NK-92 (cell line): ENCODE results near the gene TM4SF1.
"Not testable (repeated sequence)": the region's sequence is repeated elsewhere in the genome, so short reads cannot be mapped to it uniquely, and the experiment has no call there.

ENCODE experiments used
- DNase-seq: peaks from one replicate; lab custom pipeline; 2025; ENCODE audit not compliant: unreplicated experiment; lab: John Stamatoyannopoulos, UW

The TM4SF1 gene

GRCh38 chr3:149395107-149396089 lies 17.9 kb upstream of the TM4SF1 start:
- no peak for DNase-seq

GRCh38 chr3:149393345-149394160 lies 16.1 kb upstream of the TM4SF1 start:
- no peak for DNase-seq

GRCh38 chr3:149391960-149392359 lies 14.5 kb upstream of the TM4SF1 start:
- DNase-seq = no peak

- no peak for DNase-seq
Measured at GRCh38 chr3:149390772-149391212, 13.3 kb upstream of the TM4SF1 start.

GRCh38 chr3:149390294-149390693 lies 12.8 kb upstream of the TM4SF1 start:
- DNase-seq = no peak

GRCh38 chr3:149388531-149389417 lies 11.3 kb upstream of the TM4SF1 start:
- no peak for DNase-seq

- no peak for DNase-seq
Measured at GRCh38 chr3:149388001-149388440, 10.6 kb upstream of the TM4SF1 start.

GRCh38 chr3:149386299-149386606 lies 8.8 kb upstream of the TM4SF1 start:
- DNase-seq = no peak

- no peak for DNase-seq
Measured at GRCh38 chr3:149385617-149386298, 8.3 kb upstream of the TM4SF1 start.

GRCh38 chr3:149384911-149385321 lies 7.5 kb upstream of the TM4SF1 start:
- DNase-seq = no peak

GRCh38 chr3:149384167-149384566 lies 6.7 kb upstream of the TM4SF1 start:
- DNase-seq = no peak

GRCh38 chr3:149383703-149384102 lies 6.3 kb upstream of the TM4SF1 start:
- no peak for DNase-seq

GRCh38 chr3:149382518-149382917 lies 5.1 kb upstream of the TM4SF1 start:
- DNase-seq = no peak

GRCh38 chr3:149382101-149382467 lies 4.6 kb upstream of the TM4SF1 start:
- DNase-seq = no peak

GRCh38 chr3:149381173-149382100 lies 4.0 kb upstream of the TM4SF1 start:
- no peak for DNase-seq

- not testable (repeated sequence) for DNase-seq
Measured at GRCh38 chr3:149380220-149380619, 2.8 kb upstream of the TM4SF1 start.

GRCh38 chr3:149378478-149379309 lies 1.2 kb upstream of the TM4SF1 start:
- no peak for DNase-seq

- DNase-seq = no peak
Measured at GRCh38 chr3:149376718-149377407, 586 bp downstream of the TM4SF1 start.
